Measurements from ENCODE around the gene LIF.
A peak's percentile ranks its signal among the peaks of the same experiment; 100 is the strongest.

Gene LIF

GRCh38 chr22:30211124-30211820 lies 35.3 kb downstream of the LIF start:
- no peaks in the 10 kb centered on the region for H3K9me3 ChIP-seq (ENCODE audit: control insufficient read depth, insufficient read depth, low read depth, low read length)
- no peaks in the 10 kb centered on the region for H3K4me1 ChIP-seq (ENCODE audit: control insufficient read depth, insufficient read depth, low read length)
- H3K27ac ChIP-seq (ENCODE audit: extremely low read depth, low read depth, low read length), result no peak overlapping the region
- no peaks in the 10 kb centered on the region for H3K36me3 ChIP-seq (ENCODE audit: control insufficient read depth in 2 of 2, insufficient read depth in 1 of 2, low read length in 2 of 2)
- ChIA-PET POLR2A (no interaction called here), CTCF (interaction anchor here (1.6 kb wide), 1 partner anchor 103 kb away, joined by 3 read pairs; no protein-coding TSS in a partner anchor)
- no peak overlapping the region for H3K4me3 ChIP-seq (ENCODE audit: low read depth, low read length)
- TF ChIP-seq SCRT2 (tag by site-specific recombination; IDR thresholded peaks at IDR 0.05) (no peak), PRDM1 (tag by site-specific recombination; IDR thresholded peaks at IDR 0.05) (peak; percentile 48; the same call in 1 of the 2 replicates), ZNF239 (tag by site-specific recombination; IDR thresholded peaks at IDR 0.05) (no peak)

GRCh38 chr22:30210235-30210909 lies 36.2 kb downstream of the LIF start:
- no peak overlapping the region for H3K27ac ChIP-seq (ENCODE audit: extremely low read depth, low read depth, low read length)
- no peaks in the 10 kb centered on the region for H3K36me3 ChIP-seq (ENCODE audit: control insufficient read depth in 2 of 2, insufficient read depth in 1 of 2, low read length in 2 of 2)
- H3K4me3 ChIP-seq (ENCODE audit: low read depth, low read length), result no peak overlapping the region
- no peaks in the 10 kb centered on the region for H3K9me3 ChIP-seq (ENCODE audit: control insufficient read depth, insufficient read depth, low read depth, low read length)
- TF ChIP-seq ZNF341 (tag by site-specific recombination; IDR thresholded peaks at IDR 0.05; ENCODE audit: low read depth) (0 out of 2 replicates have a peak, but pooled peaks have one; percentile 32), ZNF10 (tag by site-specific recombination; IDR thresholded peaks at IDR 0.05) (no peak)
- ChIA-PET POLR2A (no interaction called here), CTCF (interaction anchor here (0.7 to 1.6 kb wide), 3 partner anchors 13 to 102 kb away, joined by 3 to 4 read pairs (median 3); no protein-coding TSS in a partner anchor)
- no peaks in the 10 kb centered on the region for H3K4me1 ChIP-seq (ENCODE audit: control insufficient read depth, insufficient read depth, low read length)

GRCh38 chr22:30209642-30210041 lies 36.9 kb downstream of the LIF start:
- TF ChIP-seq SP7 (tag by site-specific recombination; IDR thresholded peaks at IDR 0.05), result no peak
- TF ChIP-seq ZNF837 (tag by site-specific recombination; IDR thresholded peaks at IDR 0.05), result no peak
- no peak for TF ChIP-seq ZBTB26 (tag by site-specific recombination; optimal IDR thresholded peaks at IDR 0.05)
- TF ChIP-seq KLF16 (tag by site-specific recombination; IDR thresholded peaks at IDR 0.05), result no peak
- TF ChIP-seq AEBP2 (tag by site-specific recombination; IDR thresholded peaks at IDR 0.05; ENCODE audit: borderline replicate concordance), result no peak
- no peak for TF ChIP-seq ZNF792 (tag by site-specific recombination; IDR thresholded peaks at IDR 0.05)
- no peak for TF ChIP-seq ZNF639 (tag by site-specific recombination; IDR thresholded peaks at IDR 0.05)
- TF ChIP-seq GLIS2 (tag by site-specific recombination; IDR thresholded peaks at IDR 0.05), result no peak
- TF ChIP-seq ZNF24 (tag by site-specific recombination; IDR thresholded peaks at IDR 0.05), result no peak
- no peaks in the 10 kb centered on the region for H3K4me1 ChIP-seq (ENCODE audit: control insufficient read depth, insufficient read depth, low read length)
- H3K27ac ChIP-seq (ENCODE audit: extremely low read depth, low read depth, low read length), result no peak overlapping the region
- no peaks in the 10 kb centered on the region for H3K9me3 ChIP-seq (ENCODE audit: control insufficient read depth, insufficient read depth, low read depth, low read length)
- ChIA-PET CTCF (interaction anchor here (0.7 to 1.2 kb wide), 5 partner anchors 14 to 102 kb away, joined by 3 to 6 read pairs (median 4); no protein-coding TSS in a partner anchor), POLR2A (interaction anchor here (1.1 kb wide), 1 partner anchor 89 kb away, joined by 3 read pairs; no protein-coding TSS in a partner anchor)
- no peak overlapping the region for H3K4me3 ChIP-seq (ENCODE audit: low read depth, low read length)
- H3K36me3 ChIP-seq (ENCODE audit: control insufficient read depth in 2 of 2, insufficient read depth in 1 of 2, low read length in 2 of 2), result no peaks in the 10 kb centered on the region

Measured in HEK293 (cell line).